Prostate gland (tissue), 2 donors: ENCODE data around the gene PNPLA4.

Experiments used
- CTCF ChIP-seq, 4 experiments: fragments of 200-600 bp in 2 of 4; fragments of 450-650 bp in 2 of 4; sonication (generic) in 2 of 4; IDR thresholded peaks; 1 replicate in 3 of 4; 2 replicates in 1 of 4; pipeline ENCODE4 v1.5.1; 2016 to 2019; ENCODE audit warnings: antibody characterized with exemption in 4 of 4, mild to moderate bottlenecking in 2 of 4, moderate library complexity in 2 of 4
- POLR2A ChIP-seq: fragments of 450-650 bp; IDR thresholded peaks from one replicate; pipeline ENCODE4 v1.6.1; 2016; ENCODE audit warnings: antibody characterized with exemption, mild to moderate bottlenecking

- TF ChIP-seq POLR2A: no peak
- TF ChIP-seq CTCF (IDR thresholded peaks at IDR 0.05): no peak
Measured at GRCh38 chrX:7941390-7942042, 14.3 kb upstream of the PNPLA4 start.
